ENCODE measurements around the gene PPP2R5A. TPM values are rescaled to one million over a fixed set of nuclear protein-coding genes. Genes with fewer than 3 reads are reported as not detected.
"Not testable (repeated sequence)": the region's sequence is repeated elsewhere in the genome, so short reads cannot be mapped to it uniquely, and the experiment has no call there.

PPP2R5A gene
- total RNA-seq, 1 donor from 2014 or later = 38.3 TPM

DNA sequence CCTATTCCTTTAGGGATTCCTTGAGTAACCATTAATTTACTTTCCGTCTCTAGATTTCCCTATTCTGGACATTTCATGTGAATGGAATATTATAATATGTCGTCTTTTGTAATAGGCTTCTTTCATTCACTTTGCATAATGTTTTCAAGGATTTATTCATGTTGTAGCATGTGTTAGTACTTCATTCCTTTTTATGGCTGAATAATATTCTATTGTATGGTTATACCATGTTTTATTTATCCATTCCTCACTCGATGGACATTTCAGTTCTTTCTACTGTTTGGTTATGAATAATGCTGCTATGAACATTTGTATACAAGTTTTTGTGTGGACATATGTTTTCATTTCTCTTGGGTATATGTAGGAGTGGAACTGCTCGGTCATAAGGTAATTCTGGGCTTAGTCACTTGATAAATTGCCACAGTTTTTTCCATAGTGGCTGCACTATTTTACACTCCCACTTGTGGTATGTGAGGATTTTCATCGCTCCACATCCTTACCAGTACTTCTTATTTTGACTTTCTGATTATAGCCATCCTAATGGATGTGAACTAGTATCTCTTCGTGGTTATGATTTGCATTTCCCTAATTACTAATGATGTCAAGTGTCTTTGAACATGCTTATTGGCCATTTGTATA lies 17.7 kb downstream of the PPP2R5A start:
- DNase-seq = no peak

DNA sequence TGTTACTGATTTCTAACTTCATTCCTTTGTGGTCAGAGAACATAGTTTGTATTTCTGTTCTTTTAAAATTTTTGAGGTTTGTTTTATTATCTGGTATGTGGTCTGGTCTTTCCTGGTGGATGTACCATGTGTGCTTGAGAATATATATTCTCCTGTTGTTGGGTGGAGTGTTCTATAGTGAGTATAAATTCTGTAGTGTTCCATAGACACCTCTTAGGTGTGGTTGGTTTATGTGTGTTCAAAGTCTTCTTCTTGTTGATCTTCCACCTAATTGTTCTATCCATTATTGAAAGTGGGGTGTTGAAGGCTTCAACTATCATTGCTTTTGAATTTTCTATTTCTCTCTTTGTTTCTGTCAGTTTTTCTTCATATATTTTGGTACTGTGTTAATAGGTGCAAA lies 20.1 kb downstream of the PPP2R5A start:
- no peak for DNase-seq

DNA sequence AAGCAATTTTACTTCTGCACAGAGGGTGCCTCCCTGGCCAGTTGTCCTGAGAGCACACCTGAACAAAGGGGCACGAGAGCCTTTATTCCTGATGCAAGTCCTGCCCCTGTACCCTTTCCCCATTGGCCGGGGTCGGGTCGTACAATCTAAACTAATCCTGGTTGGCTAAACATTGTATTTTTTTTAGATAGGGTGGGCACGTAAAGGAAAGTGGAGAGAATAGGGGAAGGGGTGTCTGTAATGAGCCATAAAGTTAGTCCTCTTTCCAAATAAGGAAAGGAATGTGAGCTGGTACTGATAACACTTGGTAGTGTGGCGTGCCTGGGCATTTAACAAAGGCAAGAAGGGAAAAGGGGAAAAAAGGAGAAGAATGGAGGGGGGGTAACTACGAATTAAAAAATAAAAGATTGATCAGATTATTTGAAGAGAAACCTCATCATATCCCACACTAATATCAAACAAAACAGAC lies 20.8 kb downstream of the PPP2R5A start:
- DNase-seq = not testable (repeated sequence)

DNA sequence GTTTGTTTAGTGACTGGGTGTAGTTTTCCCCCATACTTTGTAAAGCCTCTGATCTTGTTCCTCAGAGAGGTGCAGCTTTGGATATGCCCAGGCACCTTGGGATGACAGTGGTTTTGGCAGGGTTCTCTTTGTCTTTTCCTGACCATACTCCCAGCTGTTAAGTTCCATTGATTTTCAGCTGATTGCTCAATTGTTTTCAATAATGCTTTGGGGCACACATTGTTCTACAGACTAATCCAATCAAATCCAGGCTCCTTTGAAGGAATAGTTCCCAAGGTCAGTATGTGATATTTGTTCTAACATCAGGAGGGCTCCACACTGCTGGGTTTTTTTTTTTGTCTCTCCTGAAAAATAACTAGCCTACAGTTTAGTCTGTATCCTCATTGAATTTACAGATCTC lies 24.8 kb downstream of the PPP2R5A start:
- DNase-seq = no peak

DNA sequence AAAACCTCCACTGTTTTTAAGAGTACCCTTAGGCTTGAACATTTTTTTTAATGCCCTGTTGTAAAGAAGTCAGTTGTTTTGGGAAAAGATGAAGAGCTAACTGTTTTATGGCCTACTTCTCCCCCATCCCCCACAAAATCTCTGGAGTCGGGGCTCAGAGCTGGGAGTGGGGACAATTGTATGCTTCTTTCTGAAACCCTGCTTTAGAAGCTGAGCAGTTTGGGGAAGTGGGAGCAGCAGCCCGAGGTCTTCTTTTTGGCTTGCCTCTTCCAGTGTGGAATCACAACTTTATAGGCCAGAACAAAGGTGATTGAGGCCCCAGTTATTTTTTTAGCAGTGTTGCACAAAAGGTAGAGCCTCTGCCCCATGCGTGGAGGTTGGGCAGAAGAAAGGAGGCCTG lies 25.2 kb downstream of the PPP2R5A start:
- DNase-seq = no peak

DNA sequence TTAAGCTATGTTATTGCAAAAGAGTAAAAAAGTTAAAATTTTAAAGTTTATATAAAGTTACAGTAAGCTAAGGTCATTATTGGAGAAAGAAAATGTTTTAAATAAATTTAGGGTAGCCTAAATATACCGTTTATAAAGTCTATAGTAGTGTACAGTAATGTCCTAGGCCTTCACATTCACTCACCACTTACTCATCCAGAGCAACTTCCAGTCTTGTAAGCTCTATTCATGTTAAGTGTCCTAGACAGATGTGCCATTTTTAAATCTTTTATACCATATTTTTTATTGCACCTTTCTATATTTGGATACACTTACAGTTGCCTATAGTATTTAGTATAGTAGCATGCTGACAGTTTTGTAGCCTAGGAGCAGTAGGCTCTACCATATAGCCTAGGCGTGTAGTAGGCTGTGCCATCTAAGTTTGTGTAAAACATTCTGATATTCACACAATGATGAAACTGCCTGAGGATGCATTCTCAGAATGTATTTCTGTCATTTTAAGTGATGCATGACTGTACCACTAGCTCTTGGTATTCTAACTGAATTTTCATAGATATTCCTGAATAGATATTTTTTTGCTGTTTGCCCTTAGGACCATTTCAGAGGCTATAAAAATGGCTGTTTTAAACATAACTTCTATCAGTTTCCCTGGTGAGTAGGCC lies 26.8 kb downstream of the PPP2R5A start:
- no peak for DNase-seq

DNA sequence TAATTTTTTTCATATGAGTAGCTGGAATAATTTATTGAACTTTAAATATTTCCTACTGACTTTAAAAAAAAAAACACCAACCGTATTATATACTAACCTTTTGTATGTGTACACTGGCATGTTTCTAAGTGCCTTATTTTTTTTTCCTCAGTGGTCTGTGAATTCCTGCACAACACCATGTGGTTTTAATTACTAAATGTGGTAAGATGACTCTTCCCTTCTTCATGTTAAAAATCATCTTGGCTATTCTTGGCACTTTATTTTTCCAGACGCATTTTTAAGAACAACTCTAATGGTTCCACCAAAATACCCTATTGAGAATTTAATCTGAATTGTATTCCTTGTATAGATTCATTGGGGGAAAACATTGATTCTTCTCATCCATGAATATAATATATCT lies 28.4 kb downstream of the PPP2R5A start:
- DNase-seq = no peak

DNA sequence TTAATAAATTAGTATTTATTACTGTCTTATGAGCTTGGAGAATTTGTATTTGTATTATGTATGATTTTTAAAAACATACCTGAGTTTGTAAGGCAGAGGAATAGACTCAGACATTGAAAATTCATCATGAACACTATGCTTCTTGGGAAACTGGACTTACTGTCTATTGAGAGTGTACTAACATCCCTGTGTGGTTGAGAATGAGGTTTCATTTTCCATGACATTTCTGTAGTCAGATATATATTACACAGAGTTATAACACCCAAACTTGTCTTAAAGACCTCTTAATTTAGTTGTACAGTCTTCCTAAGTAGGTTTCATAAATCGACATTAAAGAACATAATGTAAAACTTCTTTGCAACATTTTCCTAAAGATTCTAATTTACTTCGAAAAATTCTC lies 30.0 kb downstream of the PPP2R5A start:
- DNase-seq = no peak

DNA sequence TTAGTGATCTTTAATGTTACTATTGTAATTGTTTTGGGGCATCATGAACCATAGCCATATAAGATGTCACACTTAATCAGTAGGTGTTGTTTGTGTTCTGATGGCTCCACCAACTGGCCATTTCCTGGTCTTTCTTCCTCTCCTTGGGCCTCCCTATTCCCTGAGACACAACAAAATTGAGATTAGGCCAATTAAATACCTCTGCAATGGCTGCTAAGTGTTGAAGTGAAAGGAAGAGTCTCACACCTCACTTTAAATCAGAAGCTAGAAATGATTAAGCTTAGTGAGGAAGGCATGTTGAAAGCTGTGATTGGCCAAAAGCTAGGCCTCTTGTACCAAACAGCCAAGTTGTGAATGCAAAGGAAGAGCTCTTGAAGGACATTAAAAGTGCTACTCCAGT lies 30.7 kb downstream of the PPP2R5A start:
- DNase-seq = no peak

DNA sequence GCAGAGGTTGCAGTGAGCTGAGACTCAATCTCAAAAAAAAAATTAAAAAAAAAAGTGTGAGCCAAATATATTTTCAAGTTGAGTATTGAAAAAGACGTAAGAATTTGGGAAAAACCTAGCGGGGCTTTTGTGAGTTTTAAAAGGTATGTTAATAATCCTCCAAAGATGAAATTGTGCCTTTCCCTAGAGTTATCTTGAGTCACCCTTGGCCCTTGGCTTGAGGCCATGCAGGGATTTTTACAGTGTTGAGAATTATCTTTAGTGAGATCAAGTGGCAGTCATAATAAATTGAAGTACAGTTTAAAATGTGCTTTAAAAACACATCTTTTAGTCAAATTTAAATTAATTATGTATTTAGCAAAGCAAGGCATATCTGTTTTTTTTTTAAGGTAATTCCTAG lies 32.7 kb downstream of the PPP2R5A start:
- DNase-seq = no peak

DNA sequence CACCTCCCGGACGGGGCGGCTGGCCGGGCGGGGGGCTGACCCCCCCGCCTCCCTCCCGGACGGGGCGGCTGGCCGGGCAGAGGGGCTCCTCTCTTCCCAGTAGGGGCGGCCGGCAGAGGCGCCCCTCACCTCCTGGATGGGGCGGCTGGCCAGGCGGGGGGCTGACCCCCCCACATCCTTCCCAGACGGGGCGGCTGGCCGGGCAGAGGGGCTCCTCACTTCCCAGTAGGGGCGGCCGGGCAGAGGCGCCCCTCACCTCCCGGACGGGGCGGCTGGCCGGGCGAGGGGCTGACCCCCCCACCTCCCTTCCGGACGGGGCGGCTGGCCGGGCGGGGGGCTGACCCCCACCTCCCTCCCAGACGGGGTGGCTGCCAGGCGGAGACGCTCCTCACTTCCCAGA lies 35.8 kb downstream of the PPP2R5A start:
- not testable (repeated sequence) for DNase-seq

DNA sequence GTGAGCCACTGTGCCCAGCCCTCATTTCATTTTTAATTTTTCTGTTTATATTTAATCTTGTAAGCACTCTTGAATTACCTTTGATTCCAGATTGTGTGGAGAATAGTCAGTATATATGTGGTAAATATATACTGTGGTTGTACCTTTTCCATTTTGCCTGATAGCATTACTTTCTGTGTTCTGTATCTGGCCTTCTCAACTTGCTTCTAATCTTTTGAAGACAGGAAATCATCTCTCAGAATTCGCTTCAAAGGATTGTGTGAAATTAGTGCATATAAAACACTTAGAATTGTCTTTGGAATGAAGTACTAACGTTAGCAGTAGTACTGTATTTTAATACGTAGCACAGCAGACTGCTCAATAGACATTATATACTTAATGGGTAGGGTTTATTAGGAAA lies 37.9 kb downstream of the PPP2R5A start:
- no peak for DNase-seq

DNA sequence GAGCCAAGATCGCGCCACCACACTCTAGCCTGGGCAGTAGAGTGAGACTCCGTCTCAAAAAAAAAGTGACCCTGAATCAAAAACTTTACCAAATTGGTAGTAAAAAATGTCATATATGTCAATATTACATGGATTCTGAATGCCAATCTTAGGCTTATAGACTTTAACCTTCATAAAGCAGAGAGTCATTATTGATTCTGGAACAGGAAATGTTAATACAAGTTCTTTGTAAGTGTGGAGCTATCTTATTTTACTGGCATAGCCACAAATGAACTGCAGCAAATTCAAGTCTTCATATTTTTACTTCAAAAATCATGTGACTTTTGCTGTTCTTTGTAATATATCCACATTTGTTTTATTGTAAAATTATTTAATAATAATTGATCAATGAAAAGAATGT lies 41.3 kb downstream of the PPP2R5A start:
- DNase-seq = no peak

DNA sequence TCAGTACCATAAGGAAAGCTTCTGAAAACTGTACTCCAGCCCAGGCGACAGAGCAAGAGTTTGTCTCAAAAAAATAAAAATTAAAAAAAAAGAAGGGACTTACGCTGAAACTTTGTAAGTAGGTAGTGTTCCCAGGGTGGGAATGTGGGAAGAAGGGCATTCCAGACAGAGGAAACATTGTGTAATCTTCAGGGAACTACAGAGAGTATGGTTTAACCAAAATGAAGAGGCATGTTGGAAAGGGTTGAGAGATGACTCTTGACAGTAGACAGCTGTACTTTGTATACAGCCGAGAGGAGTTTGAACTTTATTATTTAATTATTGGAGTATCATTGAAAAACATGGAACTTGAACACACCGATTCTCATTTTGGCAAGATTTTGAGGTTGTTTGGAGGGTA lies 43.0 kb downstream of the PPP2R5A start:
- no peak for DNase-seq

DNA sequence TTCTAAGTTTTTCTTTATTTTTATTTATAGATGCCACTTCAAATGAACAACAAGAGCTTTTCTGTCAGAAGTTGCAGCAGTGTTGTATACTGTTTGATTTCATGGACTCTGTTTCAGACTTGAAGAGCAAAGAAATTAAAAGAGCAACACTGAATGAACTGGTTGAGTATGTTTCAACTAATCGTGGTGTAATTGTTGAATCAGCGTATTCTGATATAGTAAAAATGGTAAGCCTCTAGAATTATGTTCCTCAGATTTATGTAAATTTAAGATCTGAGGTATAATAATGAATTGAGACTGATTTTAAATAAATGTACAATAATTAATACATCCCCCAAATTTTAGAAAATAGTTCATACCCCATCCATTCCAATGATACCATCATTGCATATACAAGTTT lies 43.9 kb downstream of the PPP2R5A start:
- DNase-seq = no peak

DNA sequence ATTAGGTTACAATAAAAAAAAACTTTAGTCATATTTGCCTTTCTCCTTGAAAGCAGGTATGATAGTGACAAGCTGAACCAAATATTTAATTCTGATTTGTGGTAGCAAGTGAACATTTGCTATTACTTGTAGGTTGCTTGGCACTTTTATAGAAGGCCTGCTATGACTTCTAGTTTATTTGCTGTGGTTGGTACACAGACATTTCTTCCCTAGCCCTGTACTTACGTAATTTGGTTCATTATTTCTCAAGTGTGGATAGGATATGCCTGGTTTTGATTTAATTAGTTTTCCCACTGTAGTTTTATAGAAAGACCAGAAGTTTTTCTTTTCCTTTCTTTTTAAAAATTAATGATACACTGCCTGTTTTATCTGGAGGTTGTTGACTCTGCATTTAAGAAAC lies 55.9 kb downstream of the PPP2R5A start:
- no peak for DNase-seq

DNA sequence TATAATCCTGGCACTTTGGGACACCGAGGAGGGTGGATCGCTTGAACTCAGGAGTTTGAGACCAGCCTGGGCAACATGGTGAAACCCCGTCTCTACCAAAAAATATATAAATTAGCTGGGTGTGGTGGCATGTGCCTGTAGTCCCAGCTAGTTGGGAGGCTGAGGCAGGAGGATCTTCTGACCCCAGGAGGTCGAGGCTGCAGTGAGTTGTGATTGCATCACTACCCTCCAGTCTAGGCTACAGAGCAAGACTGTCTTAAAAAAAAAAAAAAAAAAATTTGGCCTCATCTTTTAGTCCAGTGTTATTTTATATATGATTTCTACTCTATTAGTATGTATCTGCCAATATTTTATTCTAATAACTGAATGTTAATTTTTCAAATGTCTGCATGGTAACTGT lies 59.7 kb downstream of the PPP2R5A start:
- DNase-seq = no peak

DNA sequence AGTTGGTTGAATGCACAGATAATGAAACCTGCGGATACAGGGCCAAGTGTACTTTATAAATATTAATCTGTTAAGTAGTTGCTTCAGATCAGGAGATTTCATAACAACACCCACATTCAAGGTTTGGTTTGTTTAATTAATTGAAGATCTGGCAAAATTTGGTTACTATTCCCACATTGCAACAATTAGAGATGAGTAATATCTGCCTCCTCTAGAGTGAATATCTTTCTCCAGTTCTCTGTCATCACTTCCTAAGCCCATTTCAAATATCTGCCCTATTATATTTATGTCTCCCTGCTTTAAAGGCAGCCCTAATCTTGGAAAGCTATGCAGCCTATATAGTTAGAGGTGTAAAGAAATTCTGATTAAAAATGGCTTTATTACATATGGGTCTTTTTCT lies 61.4 kb downstream of the PPP2R5A start:
- DNase-seq = no peak

DNA sequence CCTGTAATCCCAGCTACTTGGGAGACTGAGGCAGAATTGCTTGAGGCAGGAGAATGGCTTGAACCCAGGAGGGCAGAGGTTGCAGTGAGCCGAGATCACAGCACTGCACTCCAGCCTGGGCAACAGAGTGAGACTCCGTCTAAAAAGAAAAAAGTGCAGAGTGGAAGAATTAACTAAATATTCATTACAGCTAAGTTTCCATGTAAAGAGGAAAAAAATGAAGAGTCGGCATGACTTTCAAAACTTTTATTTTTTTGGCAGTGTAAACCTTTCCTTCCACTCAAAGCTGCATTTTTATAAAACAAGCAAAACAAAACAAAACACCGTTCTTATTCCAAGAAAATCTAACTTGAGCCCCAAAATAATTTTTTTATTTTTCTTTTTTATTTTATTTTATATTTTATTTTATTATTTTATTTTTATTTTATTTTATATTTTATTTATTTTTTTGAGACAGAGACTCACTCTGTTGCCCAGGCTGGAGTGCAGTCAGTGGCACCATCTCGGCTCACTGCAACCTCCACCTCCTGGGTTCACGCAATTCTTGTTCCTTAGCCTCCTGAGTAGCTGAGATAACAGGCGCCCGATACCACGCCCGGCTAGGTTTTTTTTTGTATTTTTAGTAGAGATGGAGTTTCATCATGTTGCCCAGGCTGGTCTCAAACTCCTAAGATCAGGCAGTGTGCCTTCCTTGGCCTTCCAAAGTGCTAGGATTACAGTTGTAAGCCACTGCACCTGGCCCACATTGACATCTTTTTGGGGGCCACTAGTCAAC lies 66.6 kb downstream of the PPP2R5A start:
- no peak for DNase-seq

DNA sequence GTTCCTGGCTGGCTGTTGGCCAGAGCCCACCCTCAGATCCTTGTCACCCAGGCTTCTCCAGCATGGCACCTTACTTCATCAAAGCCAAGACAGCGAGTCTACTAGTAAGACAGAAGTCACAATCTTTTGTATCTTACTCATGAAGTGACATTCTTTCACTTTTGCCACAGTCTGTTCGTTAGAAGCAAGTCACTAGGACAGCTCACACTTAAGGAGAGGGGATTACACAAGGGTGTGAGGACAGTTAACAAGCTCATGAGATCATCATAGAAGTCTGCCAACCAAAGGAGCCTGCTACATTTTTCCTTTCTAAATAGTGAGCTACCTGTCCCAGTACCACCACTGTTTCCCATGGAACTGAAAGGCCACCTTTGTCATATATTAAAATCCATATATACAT lies 68.0 kb downstream of the PPP2R5A start:
- no peak for DNase-seq

DNA sequence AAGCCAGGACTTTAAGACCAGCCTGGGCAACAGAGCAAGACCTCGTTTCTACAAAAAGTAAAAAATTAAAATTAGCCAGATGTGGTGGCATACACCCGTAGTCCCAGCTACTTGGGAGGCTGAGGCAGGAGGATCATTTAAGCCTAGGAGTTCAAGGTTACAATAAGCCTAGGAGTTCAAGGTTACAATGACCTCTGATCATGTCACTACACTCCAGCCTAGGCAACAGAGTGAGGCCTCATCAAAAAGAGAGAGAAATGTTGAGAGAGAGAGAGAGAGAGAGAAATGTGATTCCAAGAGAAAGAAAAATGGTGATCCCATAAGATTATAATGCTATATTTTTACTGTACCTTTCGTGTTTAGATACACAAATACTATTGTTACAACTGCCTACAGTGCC lies 69.3 kb downstream of the PPP2R5A start:
- DNase-seq = no peak

DNA sequence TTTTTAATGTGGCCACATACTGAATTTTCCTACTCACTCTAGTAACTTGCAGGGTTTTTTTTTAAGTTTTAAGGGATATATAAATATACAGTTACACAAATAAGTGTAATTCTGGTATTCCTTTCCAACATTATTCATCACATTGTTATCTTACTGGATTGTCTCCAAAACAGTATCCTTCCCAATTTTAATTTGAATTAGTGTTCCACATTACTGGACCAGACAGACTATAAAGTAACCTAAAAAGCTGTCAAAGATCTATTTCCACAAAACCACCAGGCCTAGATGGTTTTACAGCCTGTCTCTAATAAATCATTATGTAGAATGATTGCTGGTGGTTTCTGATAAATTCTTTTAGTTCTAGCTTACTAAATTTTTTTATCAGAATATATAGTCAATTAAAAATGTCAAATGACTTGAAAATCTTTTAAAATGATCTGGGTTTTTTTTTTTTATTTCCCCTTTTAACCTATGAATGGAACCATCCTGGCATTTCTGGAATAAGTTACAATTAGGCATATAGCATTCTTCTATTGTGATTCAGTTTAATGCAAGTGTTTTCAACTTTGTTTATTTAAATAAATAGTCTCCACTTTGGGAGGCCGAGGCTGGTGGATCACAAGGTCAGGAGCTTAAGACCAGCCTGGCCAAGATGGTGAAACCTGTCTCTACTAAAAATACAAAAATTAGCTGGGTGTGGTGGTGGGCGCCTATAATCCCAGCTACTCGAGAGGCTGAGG lies 70.2 kb downstream of the PPP2R5A start:
- DNase-seq = no peak
